BLaER1 treated with 17β-estradiol and CSF1 and Interleukin-3, amounts not matched to agents 10 nM and 100 nM (cell line): ENCODE data around the gene SEMA4D.

Source experiments
- H3K27ac ChIP-seq, 11 experiments: shearing (Covaris generic); formaldehyde crosslinking; 2 replicates each; pipeline ENCODE4 v1.8.1; 2022
- H3K27me3 ChIP-seq, 11 experiments: shearing (Covaris generic); formaldehyde crosslinking; 2 replicates each; pipeline ENCODE4 v1.8.1; 2022
- H3K36me3 ChIP-seq, 11 experiments: shearing (Covaris generic); formaldehyde crosslinking; 2 replicates each; pipeline ENCODE4 v1.8.1; 2022
- H3K4me1 ChIP-seq, 10 experiments: shearing (Covaris generic); formaldehyde crosslinking; 2 replicates each; pipeline ENCODE4 v1.8.1; 2022
- H3K4me2 ChIP-seq, 11 experiments: shearing (Covaris generic); formaldehyde crosslinking; 2 replicates each; pipeline ENCODE4 v1.8.1; 2022
- H3K4me3 ChIP-seq, 10 experiments: shearing (Covaris generic); formaldehyde crosslinking; 2 replicates each; pipeline ENCODE4 v1.8.1; 2022
- H3K9ac ChIP-seq, 11 experiments: shearing (Covaris generic); formaldehyde crosslinking; 2 replicates each; pipeline ENCODE4 v1.8.1; 2022
- H3K9me3 ChIP-seq, 11 experiments: shearing (Covaris generic); formaldehyde crosslinking; replicated peaks in 1 of 11; 2 replicates each; pipeline ENCODE4 v1.8.1; 2022
- H4K20me1 ChIP-seq, 11 experiments: shearing (Covaris generic); formaldehyde crosslinking; 2 replicates each; pipeline ENCODE4 v1.8.1; 2022
- Cebpa-rat ChIP-seq, 11 experiments: shearing (Covaris generic); IDR thresholded peaks; 2 replicates each; pipeline ENCODE4 v1.8.1; 2022

Gene SEMA4D

GRCh38 chr9:89417832-89418473 lies 80.0 kb downstream of the SEMA4D start:
- Histone ChIP-seq H4K20me1 (peaks cover 0 to 80% (median 9%) of the 10 kb centered on the region in 11 experiments; a peak in 8 of 22 replicates), H3K4me2 (peak overlapping the region; percentile 68 to 90 (median 85)), H3K9ac (peak overlapping the region in 4 of 11 experiments; percentile 37 to 62 (median 52); a peak in 6 of 22 replicates), H3K27ac (peak overlapping the region in 5 of 11 experiments; percentile 56 to 71 (median 65); a peak in 10 of 22 replicates), H3K27me3 (no peaks in the 10 kb centered on the region), H3K36me3 (peaks cover 0 to 37% (median 22%) of the 10 kb centered on the region in 11 experiments; a peak in 10 of 22 replicates), H3K9me3 (peaks cover 0 to 11% (median 0%) of the 10 kb centered on the region in 11 experiments; a peak in 9 of 22 replicates), H3K4me1 (peaks cover 38 to 76% (median 70%) of the 10 kb centered on the region in 10 experiments), H3K4me3 (no peak overlapping the region; a peak in 1 of 20 replicates)
- TF ChIP-seq Cebpa-rat (IDR thresholded peaks at IDR 0.05) = no peak

- H3K27me3 ChIP-seq = no peaks in the 10 kb centered on the region
- peaks cover 41 to 90% (median 73%) of the 10 kb centered on the region in 10 experiments for H3K4me1 ChIP-seq
- H3K36me3 ChIP-seq = peaks cover 0 to 49% (median 19%) of the 10 kb centered on the region in 11 experiments; a peak in 9 of 22 replicates
- H3K9me3 ChIP-seq = peaks cover 0 to 11% (median 0%) of the 10 kb centered on the region in 11 experiments; a peak in 9 of 22 replicates
- TF ChIP-seq Cebpa-rat (IDR thresholded peaks at IDR 0.05) = no peak
- H3K9ac ChIP-seq = peak overlapping the region in 1 of 11 experiments; percentile 24; a peak in 1 of 22 replicates
- peak overlapping the region in 8 of 11 experiments; percentile 11 to 55 (median 42); a peak in 12 of 22 replicates for H3K4me2 ChIP-seq
- 0 out of 22 replicates have a peak overlapping the region, but pooled peaks of 1 of the 11 experiments have one; percentile 6 for H3K27ac ChIP-seq
- no peak overlapping the region for H3K4me3 ChIP-seq
- peaks cover 0 to 56% (median 0%) of the 10 kb centered on the region in 11 experiments; a peak in 5 of 22 replicates for H4K20me1 ChIP-seq
These were observed 83.1 kb downstream of the SEMA4D start for GRCh38 chr9:89414670-89415324.

- Histone ChIP-seq H3K36me3 (peaks cover 0 to 49% (median 19%) of the 10 kb centered on the region in 11 experiments; a peak in 9 of 22 replicates), H3K4me3 (no peak overlapping the region), H3K9me3 (peaks cover 0 to 11% (median 0%) of the 10 kb centered on the region in 11 experiments; a peak in 9 of 22 replicates), H3K27me3 (no peaks in the 10 kb centered on the region), H3K9ac (peak overlapping the region in 1 of 11 experiments; percentile 24; a peak in 1 of 22 replicates), H4K20me1 (peaks cover 0 to 52% (median 0%) of the 10 kb centered on the region in 11 experiments; a peak in 5 of 22 replicates), H3K27ac (0 out of 22 replicates have a peak overlapping the region, but pooled peaks of 2 of the 11 experiments have one; percentile 6 to 23), H3K4me2 (peak overlapping the region in 8 of 11 experiments; percentile 11 to 55 (median 42); a peak in 15 of 22 replicates), H3K4me1 (peaks cover 41 to 90% (median 73%) of the 10 kb centered on the region in 10 experiments)
- no peak for TF ChIP-seq Cebpa-rat (IDR thresholded peaks at IDR 0.05)
These were observed 83.8 kb downstream of the SEMA4D start for GRCh38 chr9:89413963-89414638.

GRCh38 chr9:89412951-89413350 lies 85.0 kb downstream of the SEMA4D start:
- TF ChIP-seq Cebpa-rat (IDR thresholded peaks at IDR 0.05) = no peak
- Histone ChIP-seq H3K36me3 (peaks cover 0 to 49% (median 19%) of the 10 kb centered on the region in 11 experiments; a peak in 9 of 22 replicates), H3K4me1 (peaks cover 41 to 90% (median 73%) of the 10 kb centered on the region in 10 experiments), H3K4me3 (no peak overlapping the region), H3K4me2 (0 out of 22 replicates have a peak overlapping the region, but pooled peaks of 1 of the 11 experiments have one; percentile 38), H3K9me3 (peaks cover 0 to 11% (median 0%) of the 10 kb centered on the region in 11 experiments; a peak in 9 of 22 replicates), H3K27ac (no peak overlapping the region), H4K20me1 (peaks cover 0 to 50% (median 0%) of the 10 kb centered on the region in 11 experiments; a peak in 6 of 22 replicates), H3K9ac (no peak overlapping the region), H3K27me3 (no peaks in the 10 kb centered on the region)

- Histone ChIP-seq H3K9me3 (peaks cover 0 to 10% (median 2%) of the 10 kb centered on the region in 11 experiments; a peak in 16 of 22 replicates), H3K36me3 (peaks cover 0 to 52% (median 19%) of the 10 kb centered on the region in 11 experiments; a peak in 10 of 22 replicates), H3K9ac (no peak overlapping the region), H3K4me3 (no peak overlapping the region), H3K4me2 (peak overlapping the region in 4 of 11 experiments; percentile 88 to 99 (median 95); a peak in 2 of 22 replicates), H3K27me3 (no peaks in the 10 kb centered on the region), H3K27ac (0 out of 22 replicates have a peak overlapping the region, but pooled peaks of 1 of the 11 experiments have one; percentile 45), H4K20me1 (peaks cover 0 to 46% (median 0%) of the 10 kb centered on the region in 11 experiments; a peak in 6 of 22 replicates), H3K4me1 (peaks cover 37 to 90% (median 73%) of the 10 kb centered on the region in 10 experiments)
- no peak for TF ChIP-seq Cebpa-rat (IDR thresholded peaks at IDR 0.05)
These were observed 85.4 kb downstream of the SEMA4D start for GRCh38 chr9:89412541-89412940.

- peak overlapping the region in 9 of 11 experiments; percentile 48 to 99 (median 98); a peak in 11 of 22 replicates for H3K4me2 ChIP-seq
- TF ChIP-seq Cebpa-rat (IDR thresholded peaks at IDR 0.05) = no peak
- peaks cover 0 to 8% (median 7%) of the 10 kb centered on the region in 11 experiments; a peak in 15 of 22 replicates for H3K9me3 ChIP-seq
- peak overlapping the region in 3 of 11 experiments; percentile 45 to 58 (median 46); a peak in 3 of 22 replicates for H3K27ac ChIP-seq
- H3K4me3 ChIP-seq = no peak overlapping the region
- H4K20me1 ChIP-seq = peaks cover 0 to 45% (median 0%) of the 10 kb centered on the region in 11 experiments; a peak in 6 of 22 replicates
- no peaks in the 10 kb centered on the region for H3K27me3 ChIP-seq
- 0 out of 22 replicates have a peak overlapping the region, but pooled peaks of 1 of the 11 experiments have one; percentile 1 for H3K9ac ChIP-seq
- H3K4me1 ChIP-seq = peaks cover 38 to 91% (median 78%) of the 10 kb centered on the region in 10 experiments
- H3K36me3 ChIP-seq = peaks cover 0 to 49% (median 19%) of the 10 kb centered on the region in 11 experiments; a peak in 9 of 22 replicates
These were observed 86.2 kb downstream of the SEMA4D start for GRCh38 chr9:89411759-89412158.

GRCh38 chr9:89410641-89411350 lies 87.1 kb downstream of the SEMA4D start:
- Histone ChIP-seq H3K4me2 (peak overlapping the region; percentile 25 to 99 (median 91); a peak in 20 of 22 replicates), H3K27me3 (no peaks in the 10 kb centered on the region), H3K36me3 (peaks cover 0 to 46% (median 19%) of the 10 kb centered on the region in 11 experiments; a peak in 9 of 22 replicates), H3K9me3 (peaks cover 0 to 8% (median 7%) of the 10 kb centered on the region in 11 experiments; a peak in 15 of 22 replicates), H3K9ac (peak overlapping the region in 2 of 11 experiments; percentile 4 to 28; a peak in 3 of 22 replicates), H3K4me3 (no peak overlapping the region), H3K4me1 (peaks cover 47 to 100% (median 87%) of the 10 kb centered on the region in 10 experiments), H3K27ac (peak overlapping the region in 8 of 11 experiments; percentile 3 to 58 (median 36); a peak in 8 of 22 replicates), H4K20me1 (peaks cover 0 to 47% (median 0%) of the 10 kb centered on the region in 11 experiments; a peak in 6 of 22 replicates)
- TF ChIP-seq Cebpa-rat (IDR thresholded peaks at IDR 0.05) = no peak
